ENCODE measurements around the gene KANSL1. TPM values are rescaled to one million over a fixed set of nuclear protein-coding genes. Genes with fewer than 3 reads are reported as not detected.

Gene KANSL1
- total RNA-seq, 1 experiment from 2014 or later, result 41.7 TPM

- DNase-seq (ENCODE audit: low spot score), result no peak
- in situ Hi-C loops (cut with HindIII; ENCODE audit: low sequenced_read_pairs), result no loop called here
Measured at GRCh38 chr17:46151762-46152161, 41.5 kb downstream of the KANSL1 start.

GRCh38 chr17:46150216-46150963 is 42.8 kb downstream of the KANSL1 start:
- in situ Hi-C loops (cut with HindIII; ENCODE audit: low sequenced_read_pairs), result no loop called here
- DNase-seq (ENCODE audit: low spot score), result no peak

- no peak for DNase-seq (ENCODE audit: low spot score)
- in situ Hi-C loops (cut with HindIII; ENCODE audit: low sequenced_read_pairs), result no loop called here
Measured at GRCh38 chr17:46148247-46148646, 45.0 kb downstream of the KANSL1 start.

- DNase-seq (ENCODE audit: low spot score), result no peak
- in situ Hi-C loops (cut with HindIII; ENCODE audit: low sequenced_read_pairs), result no loop called here
Measured at GRCh38 chr17:46147296-46147695, 45.9 kb downstream of the KANSL1 start.

- DNase-seq (ENCODE audit: low spot score), result no peak
- in situ Hi-C loops (cut with HindIII; ENCODE audit: low sequenced_read_pairs), result no loop called here
Measured at GRCh38 chr17:46144246-46144645, 49.0 kb downstream of the KANSL1 start.

- no peak for DNase-seq (ENCODE audit: low spot score)
- in situ Hi-C loops (cut with HindIII; ENCODE audit: low sequenced_read_pairs), result no loop called here
Measured at GRCh38 chr17:46143827-46144236, 49.4 kb downstream of the KANSL1 start.

GRCh38 chr17:46141645-46142044 is 51.6 kb downstream of the KANSL1 start:
- in situ Hi-C loops (cut with HindIII; ENCODE audit: low sequenced_read_pairs), result no loop called here
- DNase-seq (ENCODE audit: low spot score), result no peak

GRCh38 chr17:46140645-46141197 is 52.5 kb downstream of the KANSL1 start:
- in situ Hi-C loops (cut with HindIII; ENCODE audit: low sequenced_read_pairs), result no loop called here
- no peak for DNase-seq (ENCODE audit: low spot score)

GRCh38 chr17:46139432-46140210 is 53.6 kb downstream of the KANSL1 start:
- in situ Hi-C loops (cut with HindIII; ENCODE audit: low sequenced_read_pairs), result no loop called here
- no peak for DNase-seq (ENCODE audit: low spot score)

GRCh38 chr17:46138473-46138872 is 54.8 kb downstream of the KANSL1 start:
- in situ Hi-C loops (cut with HindIII; ENCODE audit: low sequenced_read_pairs), result no loop called here
- no peak for DNase-seq (ENCODE audit: low spot score)

GRCh38 chr17:46136820-46137219 is 56.4 kb downstream of the KANSL1 start:
- in situ Hi-C loops (cut with HindIII; ENCODE audit: low sequenced_read_pairs), result no loop called here
- no peak for DNase-seq (ENCODE audit: low spot score)

GRCh38 chr17:46135879-46136563 is 57.2 kb downstream of the KANSL1 start:
- in situ Hi-C loops (cut with HindIII; ENCODE audit: low sequenced_read_pairs), result no loop called here
- no peak for DNase-seq (ENCODE audit: low spot score)

GRCh38 chr17:46135126-46135812 is 58.0 kb downstream of the KANSL1 start:
- in situ Hi-C loops (cut with HindIII; ENCODE audit: low sequenced_read_pairs), result no loop called here
- no peak for DNase-seq (ENCODE audit: low spot score)

GRCh38 chr17:46129302-46129701 is 63.9 kb downstream of the KANSL1 start:
- in situ Hi-C loops (cut with HindIII; ENCODE audit: low sequenced_read_pairs), result no loop called here
- no peak for DNase-seq (ENCODE audit: low spot score)

GRCh38 chr17:46128453-46128852 is 64.8 kb downstream of the KANSL1 start:
- no peak for DNase-seq (ENCODE audit: low spot score)
- in situ Hi-C loops (cut with HindIII; ENCODE audit: low sequenced_read_pairs), result no loop called here

GRCh38 chr17:46127524-46127923 is 65.7 kb downstream of the KANSL1 start:
- in situ Hi-C loops (cut with HindIII; ENCODE audit: low sequenced_read_pairs), result no loop called here
- DNase-seq (ENCODE audit: low spot score), result no peak

GRCh38 chr17:46126840-46127239 is 66.4 kb downstream of the KANSL1 start:
- in situ Hi-C loops (cut with HindIII; ENCODE audit: low sequenced_read_pairs), result no loop called here
- no peak for DNase-seq (ENCODE audit: low spot score)

GRCh38 chr17:46125831-46126230 is 67.4 kb downstream of the KANSL1 start:
- DNase-seq (ENCODE audit: low spot score), result no peak
- in situ Hi-C loops (cut with HindIII; ENCODE audit: low sequenced_read_pairs), result no loop called here

Data from G401 (cell line).